HG02840 (cell line): ENCODE results near the gene LRRC56.

Experiments used
- ATAC-seq: cut with Tn5 transposase; IDR thresholded peaks from one replicate; pipeline ENCODE4 v1.9.1; 2021; ENCODE audit warnings: mild to moderate bottlenecking, moderate library complexity, moderate number of reproducible peaks; ENCODE audit not compliant: unreplicated experiment, low FRiP score

LRRC56 gene, protein sequence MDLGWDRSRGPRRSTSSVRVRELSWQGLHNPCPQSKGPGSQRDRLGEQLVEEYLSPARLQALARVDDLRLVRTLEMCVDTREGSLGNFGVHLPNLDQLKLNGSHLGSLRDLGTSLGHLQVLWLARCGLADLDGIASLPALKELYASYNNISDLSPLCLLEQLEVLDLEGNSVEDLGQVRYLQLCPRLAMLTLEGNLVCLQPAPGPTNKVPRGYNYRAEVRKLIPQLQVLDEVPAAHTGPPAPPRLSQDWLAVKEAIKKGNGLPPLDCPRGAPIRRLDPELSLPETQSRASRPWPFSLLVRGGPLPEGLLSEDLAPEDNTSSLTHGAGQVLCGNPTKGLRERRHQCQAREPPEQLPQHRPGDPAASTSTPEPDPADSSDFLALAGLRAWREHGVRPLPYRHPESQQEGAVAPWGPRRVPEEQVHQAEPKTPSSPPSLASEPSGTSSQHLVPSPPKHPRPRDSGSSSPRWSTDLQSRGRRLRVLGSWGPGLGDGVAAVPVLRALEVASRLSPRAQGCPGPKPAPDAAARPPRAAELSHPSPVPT

GRCh38 chr11:536841-537621 lies at the start of gene LRRC56:
TSS of gene LRRC56 (plus strand) at chr11:537527. CDS start at chr11:540685, 3,158 bp downstream.
- ATAC-seq: peak; percentile 55

DNA sequence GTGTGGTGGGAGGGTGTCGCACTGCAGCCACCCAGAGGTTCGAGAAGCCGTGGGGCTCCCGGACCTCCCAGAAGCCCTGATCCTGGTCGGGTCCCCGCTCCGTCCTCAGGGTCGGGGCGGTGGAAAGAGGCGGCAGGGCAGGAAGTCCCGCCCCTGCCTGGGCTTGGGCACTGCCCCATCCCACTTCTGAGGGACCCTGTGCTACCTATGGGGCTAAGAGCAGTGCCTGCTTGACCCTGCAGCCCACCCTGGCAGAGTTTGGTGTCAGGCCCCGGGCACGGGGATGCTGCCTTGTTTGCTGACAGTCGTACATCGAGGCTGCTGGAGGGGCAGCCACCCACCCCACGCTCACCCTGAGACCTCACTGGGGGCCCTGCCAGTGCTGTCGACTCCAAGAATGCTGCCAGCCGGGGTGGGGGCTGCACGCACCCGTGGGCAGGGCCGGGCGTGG lies 49.7 kb upstream of the LRRC56 start:
- ATAC-seq: no peak

DNA sequence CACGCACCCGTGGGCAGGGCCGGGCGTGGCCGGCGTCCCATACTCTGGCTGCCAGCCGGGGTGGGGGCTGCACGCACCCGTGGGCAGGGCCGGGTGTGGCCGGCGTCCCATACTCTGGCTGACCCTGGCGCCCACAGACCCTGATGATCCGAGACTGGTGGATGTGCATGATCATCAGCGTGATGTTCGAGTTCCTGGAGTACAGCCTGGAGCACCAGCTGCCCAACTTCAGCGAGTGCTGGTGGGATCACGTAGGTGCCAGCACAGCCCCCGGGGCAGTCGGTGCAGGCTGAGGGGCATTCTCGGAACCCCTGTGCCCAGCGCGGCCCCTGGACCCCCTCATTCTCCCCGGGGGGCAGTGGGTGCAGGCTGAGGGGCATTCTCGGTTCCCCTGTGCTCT lies 49.3 kb upstream of the LRRC56 start:
- ATAC-seq: no peak

DNA sequence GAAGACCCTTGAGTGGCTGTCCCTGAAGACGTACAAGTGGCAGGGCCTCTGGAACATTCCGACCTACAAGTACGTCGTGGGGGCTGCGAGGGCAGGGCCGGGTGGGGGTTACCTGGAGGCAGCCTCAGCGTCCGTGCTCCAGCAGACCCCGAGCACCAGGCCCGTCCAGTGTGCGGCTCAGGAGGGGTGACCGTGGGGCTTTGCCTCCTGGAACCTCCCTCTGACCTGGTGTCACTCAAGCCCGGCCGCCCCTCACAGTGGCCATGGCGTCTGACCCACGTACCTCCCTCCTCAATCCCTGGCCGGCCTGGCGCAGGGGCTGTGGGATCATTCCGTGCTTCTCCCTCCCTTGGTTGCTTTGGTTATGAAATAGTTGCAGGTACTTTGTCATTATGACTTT lies 48.7 kb upstream of the LRRC56 start:
- no peak for ATAC-seq

GRCh38 chr11:488992-489391 lies 48.3 kb upstream of the LRRC56 start:
- ATAC-seq: no peak

- no peak for ATAC-seq
Observed at GRCh38 chr11:489610-490185, 47.6 kb upstream of the LRRC56 start.

- no peak for ATAC-seq
Observed at GRCh38 chr11:490186-490929, 47.0 kb upstream of the LRRC56 start.

GRCh38 chr11:490930-491260 lies 46.4 kb upstream of the LRRC56 start:
- no peak for ATAC-seq

GRCh38 chr11:491358-491757 lies 46.0 kb upstream of the LRRC56 start:
- no peak for ATAC-seq

GRCh38 chr11:492427-493226 lies 44.7 kb upstream of the LRRC56 start:
- ATAC-seq: no peak

DNA sequence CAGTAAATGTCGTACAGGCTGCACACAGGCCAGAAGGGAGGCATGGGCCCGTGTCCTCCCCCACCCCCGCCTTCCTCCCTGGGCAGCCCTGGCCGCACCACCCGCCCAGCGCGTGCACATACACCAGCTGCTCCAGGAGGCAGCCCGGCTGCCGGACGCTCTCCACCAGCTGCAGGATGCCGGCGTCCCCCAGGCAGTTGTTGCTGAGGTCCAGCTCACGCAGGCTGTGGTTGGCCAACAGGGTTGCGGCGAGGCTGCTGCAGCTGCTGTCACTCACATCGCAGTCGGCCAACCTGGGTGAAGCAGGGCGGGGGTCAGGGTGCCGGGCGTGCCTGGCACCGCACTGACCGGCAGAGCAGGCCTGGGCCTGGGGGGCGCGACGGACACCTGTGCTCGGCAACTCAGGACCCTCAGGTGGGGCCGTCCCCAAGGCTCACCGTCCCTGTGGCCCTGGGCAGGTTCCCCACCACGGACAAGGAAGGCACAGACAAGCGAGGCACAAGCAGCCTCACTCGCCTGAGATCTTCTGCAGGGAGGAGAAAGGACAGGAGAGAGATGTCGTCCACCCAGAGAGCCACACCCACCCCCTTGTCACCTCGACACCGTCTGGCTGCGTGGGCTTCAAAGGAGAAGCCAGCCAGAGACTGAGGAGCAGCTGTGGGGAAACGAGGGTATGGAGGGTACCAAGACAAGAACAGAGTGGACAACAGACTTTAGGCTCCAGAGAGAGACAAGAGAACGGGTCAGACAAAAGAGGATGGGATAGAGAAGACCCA lies 42.4 kb upstream of the LRRC56 start:
- ATAC-seq: no peak

GRCh38 chr11:495537-495931 lies 41.8 kb upstream of the LRRC56 start:
- no peak for ATAC-seq

DNA sequence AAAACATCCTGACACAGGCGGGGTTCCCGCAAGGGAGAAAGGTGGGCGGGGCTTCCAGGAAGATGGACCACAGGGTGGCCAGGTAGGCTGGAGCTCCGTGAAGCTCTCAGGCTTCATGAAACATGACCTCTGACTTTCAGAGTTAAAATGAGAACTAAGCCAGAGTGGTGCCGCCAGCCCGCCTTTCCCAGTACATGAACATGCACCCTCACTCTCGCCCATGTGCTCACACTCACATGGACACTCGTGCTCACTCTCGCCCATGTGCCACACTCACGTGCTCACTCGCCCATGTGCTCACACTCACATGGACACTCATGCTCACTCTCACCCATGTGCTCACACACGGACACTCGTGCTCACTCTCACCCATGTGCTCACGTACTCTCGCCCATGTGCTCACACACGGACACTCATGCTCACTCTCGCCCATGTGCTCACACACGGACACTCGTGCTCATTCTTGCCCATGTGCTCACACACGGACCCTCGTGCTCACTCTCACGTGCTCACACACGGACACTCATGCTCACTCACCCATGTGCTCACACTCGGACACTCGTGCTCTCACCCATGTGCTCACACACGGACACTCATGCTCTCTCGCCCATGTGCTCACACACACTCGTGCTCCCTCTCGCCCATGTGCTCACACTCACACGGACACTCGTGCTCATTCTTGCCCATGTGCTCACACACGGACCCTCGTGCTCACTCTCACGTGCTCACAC lies 40.3 kb upstream of the LRRC56 start:
- no peak for ATAC-seq

GRCh38 chr11:497565-498296 lies 39.6 kb upstream of the LRRC56 start:
- no peak for ATAC-seq

DNA sequence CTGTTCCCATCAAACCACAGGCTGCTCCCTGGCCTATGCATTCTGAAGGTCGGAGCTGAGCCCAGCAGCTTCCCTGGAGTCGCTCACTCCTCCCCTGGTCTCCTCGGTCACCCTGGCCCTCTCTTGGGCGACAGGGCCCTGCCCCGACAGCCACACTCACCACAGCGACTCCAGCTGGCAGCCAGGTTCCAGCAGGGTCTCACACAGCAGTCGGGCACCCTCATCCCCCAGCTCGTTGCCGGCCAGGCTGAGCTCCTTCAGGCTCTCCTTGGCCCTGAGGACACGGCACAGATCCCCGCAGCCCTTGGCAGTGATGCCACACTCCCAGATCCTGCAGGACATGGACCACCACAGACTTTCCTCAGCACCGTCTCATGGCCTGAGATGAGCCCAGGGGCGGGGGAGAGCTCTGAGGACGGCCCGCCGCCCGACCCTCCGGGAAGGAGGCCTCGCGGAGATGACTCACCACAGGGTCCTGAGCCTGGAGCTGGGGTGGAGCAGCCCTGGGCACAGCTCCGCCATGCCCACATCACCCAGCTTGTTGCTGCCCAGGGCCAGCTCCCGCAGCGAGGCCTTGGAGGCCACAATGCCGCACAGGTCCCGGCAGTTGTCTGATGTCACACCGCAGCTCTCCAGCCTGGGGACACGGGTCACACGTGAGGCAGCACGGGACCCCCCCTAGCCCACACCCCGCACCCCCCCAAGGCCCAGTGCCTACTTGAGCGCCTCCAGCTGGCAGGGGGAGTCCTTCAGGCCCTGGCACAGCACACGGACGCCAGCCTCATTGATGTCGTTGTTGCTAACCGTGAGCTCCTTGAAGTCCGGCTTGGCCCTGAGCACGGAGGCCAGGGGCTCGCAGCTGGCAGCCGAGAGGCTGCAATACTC lies 38.8 kb upstream of the LRRC56 start:
- no peak for ATAC-seq

GRCh38 chr11:499201-500076 lies 37.9 kb upstream of the LRRC56 start:
- no peak for ATAC-seq
